Ishikawa (cell line): ENCODE data around the gene GRID1.

Experiments
- CREB1 ChIP-seq: IDR thresholded peaks from 2 replicates; pipeline ENCODE4 v1.6.1; 2012; ENCODE audit warnings: low read depth
- EP300 ChIP-seq: IDR thresholded peaks from 2 replicates; pipeline ENCODE4 v1.6.1; 2012; ENCODE audit warnings: borderline replicate concordance
- NFIC ChIP-seq: IDR thresholded peaks from 2 replicates; pipeline ENCODE4 v1.6.1; 2012

GRCh38 chr10:85621562-85621961, 745.0 kb downstream of the GRID1 start:
- TF ChIP-seq CREB1 (no peak), EP300 (no peak), NFIC (no peak)
